GM21515 (cell line): ENCODE data around the gene SART3.
"Not testable (repeated sequence)": the region's sequence is repeated elsewhere in the genome, so short reads cannot be mapped to it uniquely, and the experiment has no call there.

Experiments
- ATAC-seq: cut with Tn5 transposase; IDR thresholded peaks from one replicate; pipeline ENCODE4 v1.9.1; 2021; ENCODE audit not compliant: unreplicated experiment

Gene SART3

DNA sequence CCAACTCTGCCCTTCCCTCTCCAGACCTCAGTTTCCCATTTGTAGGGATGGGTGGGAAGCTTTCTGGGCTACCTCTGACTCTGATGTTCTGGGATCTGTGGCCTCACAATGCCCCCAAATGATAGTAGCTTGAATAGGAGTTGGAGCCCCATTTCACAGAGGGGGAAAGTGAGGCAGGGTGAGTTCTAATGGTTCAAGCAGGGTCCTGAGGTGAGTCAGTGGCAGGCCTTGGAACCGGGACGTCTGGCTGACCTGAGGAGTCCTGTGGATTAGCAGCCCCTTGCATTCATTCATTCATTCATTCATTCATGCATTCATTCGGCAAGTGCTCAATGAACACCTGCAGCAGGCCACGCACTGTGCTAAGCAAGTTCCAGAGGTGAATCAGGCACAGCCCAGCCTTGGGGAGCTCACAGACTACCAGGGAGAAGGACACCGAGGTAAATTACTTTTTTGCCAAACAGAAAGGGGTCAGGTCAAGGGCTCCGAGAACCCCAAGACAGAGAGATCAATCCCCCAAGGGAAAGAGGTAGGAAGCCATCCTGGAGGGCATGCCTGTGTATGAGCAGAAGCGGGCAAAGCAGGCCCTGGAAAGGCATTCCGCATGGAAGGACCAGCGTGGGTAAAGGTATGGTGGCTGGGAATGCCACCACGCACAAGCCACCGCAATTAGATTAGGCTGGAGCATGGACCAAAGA lies 37.7 kb upstream of the SART3 start:
- ATAC-seq, result no peak

DNA sequence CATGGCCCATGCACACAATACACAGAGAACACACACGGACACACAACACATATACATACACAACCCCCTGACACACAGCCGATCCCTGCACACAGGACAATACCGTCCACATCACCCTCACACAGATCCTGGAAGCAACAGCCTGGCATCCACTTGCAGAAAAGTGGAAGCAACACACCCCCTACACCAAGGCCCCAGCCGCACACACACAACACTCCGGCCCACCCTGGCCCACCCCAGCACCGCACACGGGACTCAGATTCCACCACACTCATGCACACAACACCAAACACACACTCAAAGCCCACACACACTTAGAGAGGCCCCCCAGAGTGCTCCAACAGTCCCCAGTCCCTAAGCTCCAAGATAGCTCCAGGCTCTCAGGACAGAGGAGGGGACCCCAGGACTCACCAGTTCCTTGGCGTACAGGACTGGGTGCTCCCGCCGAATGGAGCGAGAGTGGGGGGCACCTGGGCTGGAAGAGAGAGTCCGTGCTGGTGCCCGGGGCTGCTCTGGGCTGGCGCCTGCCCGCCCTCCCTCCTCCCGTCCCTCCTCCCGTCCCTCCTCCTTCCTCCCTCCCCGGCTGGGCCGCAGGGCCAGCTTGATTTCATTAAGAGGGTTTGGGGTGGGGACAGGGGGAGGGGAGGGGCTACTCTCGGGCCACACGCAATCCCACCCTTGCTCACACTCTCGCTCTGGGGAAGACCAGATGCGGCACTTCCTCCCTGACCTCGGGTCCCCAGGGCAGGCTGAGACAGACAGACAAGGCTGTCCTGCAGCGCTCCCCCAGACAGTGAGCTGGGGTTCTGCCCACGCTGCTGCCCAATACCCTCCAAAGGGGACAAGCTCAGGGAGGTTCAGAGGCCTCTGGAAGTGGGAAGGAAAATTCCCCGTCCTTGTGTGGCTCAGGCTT lies 36.8 kb upstream of the SART3 start, which contains the start of gene TMEM119:
TSS of gene TMEM119 (minus strand) at position 526 of the 913 bp plus-strand sequence. CDS start 5,701 bp downstream, outside the sequence.
- ATAC-seq, result no peak

DNA sequence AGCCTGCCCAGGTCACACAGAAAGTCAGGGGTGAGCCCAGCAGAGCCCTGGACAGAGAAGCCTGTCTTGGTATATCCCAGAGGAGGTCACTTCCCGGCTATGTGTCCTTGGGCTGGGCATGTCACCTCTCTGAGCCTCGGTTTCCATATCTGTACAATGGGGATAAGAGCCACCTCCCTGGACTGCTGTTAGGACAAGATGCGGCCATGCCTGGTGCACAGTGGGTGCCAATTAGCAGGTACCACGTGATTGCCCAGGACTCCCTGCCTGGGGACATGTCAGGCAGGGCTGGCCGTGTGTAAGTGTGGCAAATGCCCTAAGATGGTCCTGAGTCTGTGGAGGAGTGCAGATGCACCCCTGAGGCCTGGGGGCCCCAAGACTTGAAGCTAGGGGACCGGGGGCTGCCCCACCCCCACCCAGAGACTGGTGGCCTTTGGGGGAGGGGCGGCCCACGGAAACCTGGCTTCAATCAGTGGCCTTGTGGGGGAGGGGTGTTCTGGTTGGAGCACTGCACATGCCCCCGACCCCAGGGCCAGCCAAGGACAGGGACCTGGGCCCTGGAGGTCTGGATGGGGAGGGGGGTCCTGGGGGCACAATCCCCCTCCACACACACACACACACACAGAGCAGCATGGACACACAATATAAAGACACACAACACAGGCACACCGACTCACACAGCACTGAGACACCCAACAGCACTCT lies 36.0 kb upstream of the SART3 start:
- no peak for ATAC-seq

DNA sequence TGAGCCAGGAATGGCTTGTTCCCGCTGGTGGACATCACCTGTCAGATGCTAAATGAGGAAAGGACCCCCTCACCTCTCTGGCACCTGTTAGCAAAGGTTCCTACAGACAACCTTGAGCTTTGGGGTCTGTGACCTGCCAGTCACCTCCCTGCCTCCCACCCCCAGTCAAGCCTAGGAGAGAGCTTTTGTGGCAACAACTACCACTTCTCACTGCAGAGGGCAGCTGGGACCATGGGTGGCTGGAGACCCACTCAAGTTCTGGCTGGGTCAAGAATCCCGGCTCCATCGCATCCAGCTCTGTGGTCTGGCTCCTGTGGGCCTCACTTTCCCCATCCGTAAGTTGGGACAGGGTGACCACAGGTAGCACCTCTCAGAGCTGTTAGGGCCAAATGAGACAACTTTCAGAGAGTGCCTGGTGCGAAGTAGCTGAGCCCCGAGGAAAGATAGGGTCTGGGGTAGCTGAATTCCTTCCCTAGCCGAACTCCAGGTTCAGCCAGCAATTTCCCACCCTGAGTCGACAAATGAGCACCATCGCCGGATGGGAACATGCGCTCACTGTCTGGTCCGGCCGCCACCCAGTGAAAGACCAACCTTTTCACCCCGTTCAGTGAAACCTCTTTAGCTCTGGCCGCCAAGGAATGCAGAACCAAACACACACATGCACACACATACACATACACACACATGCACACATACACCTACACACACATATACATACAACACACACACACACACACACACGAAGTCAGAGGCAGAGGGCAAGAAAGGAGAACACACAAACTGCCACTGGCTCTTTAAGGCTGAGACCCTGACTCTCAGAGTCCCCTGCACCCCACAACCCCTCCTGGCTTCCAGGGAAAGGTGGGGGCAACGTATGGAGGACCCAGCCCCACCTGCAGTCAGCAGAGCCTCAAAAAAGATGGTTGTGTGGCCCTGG lies 35.0 kb upstream of the SART3 start:
- no peak for ATAC-seq

DNA sequence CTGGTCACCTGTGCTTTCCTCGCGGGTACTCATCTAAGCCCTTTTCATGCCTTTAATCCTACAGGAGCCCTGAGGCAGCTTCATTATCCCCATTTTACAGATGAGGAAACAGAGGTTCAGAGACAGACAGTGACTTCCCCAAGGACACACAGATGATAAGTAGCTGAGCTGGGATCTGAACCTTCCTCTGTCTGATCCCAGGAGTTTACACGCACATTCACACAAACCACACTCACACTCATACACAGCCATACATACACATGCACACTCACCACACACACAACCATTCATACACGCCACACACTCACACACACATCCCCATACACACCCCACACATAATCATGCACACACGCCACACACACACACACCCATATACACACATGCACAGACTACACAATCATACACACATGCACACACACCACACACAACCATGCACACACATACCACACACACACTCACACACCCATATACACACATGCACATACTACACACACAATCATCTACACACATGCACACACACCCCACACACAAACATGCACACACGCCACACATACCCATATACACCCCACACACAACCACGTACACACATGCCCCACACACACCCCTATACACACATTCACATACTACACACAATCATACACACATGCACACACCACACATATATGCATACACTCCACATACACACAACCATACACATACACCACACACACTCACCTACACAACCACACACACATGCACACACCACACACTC lies 34.2 kb upstream of the SART3 start:
- no peak for ATAC-seq

DNA sequence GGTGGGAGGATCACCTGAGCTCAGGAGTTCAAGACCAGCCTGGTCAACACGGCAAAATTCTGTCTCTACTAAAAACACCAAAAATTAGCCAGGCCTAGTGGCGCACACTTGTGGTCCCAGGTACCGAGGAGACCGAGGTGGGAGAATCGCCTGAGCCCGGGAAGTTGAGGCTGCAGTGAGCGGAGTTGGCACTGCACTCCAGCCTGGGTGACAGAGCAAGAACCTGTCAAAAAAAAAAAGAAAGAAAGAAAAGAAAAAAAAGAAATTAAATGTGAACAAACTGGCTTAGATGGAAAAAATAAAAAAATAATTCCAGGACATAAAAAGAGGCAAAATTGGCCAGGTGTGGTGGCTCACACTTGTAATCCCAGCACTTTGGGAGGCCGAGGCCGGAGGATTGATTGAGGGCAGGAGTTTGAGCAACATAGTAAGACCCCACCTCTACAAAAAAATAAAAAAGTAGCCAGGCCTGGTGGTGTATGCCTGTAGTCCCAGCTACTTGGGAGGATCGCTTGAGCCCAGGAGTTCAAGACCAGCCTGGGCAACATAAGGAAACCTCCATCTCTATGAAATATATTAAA lies 33.4 kb upstream of the SART3 start:
- no peak for ATAC-seq

DNA sequence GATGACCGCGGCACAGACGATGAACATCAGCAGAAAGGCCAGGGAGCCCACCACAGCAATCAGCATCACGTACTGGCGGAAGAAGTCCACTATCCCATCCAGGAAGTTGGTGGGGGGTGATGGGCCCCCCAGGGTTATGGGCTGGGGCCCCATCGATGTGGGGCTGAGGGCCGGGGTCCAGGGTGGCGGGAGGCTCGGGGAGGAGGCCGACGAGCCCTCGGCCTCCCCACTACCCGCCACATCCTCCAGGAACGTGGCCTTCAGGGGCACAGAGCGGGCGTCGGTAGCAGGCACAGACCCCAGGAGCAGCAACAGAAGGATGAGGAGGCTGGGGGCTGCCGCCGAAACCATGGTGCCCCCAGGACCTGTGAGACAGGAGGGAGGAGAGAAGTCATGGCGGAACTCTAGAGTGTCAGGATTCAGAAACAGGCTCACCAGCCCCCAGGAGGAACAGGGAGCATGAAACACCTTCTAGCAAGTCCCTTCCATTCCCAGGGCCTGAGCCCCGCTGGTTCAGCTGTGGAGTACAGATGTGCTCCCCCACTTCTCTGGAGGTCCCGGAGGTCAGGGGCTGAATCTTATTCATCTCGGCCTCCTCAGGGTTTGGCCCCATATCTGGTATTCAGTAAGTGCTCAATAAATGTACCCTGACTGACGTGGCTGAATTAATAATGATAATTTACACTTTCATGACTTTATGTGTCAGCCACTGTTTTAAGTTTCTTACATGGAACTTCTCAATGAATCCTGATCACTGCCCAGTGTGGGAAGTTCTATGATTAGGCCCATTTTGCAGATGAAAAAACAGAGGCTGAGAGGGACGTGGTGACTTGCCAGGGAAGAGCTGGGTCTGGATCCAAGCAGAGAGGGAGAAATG lies 31.3 kb upstream of the SART3 start:
- ATAC-seq, result no peak

DNA sequence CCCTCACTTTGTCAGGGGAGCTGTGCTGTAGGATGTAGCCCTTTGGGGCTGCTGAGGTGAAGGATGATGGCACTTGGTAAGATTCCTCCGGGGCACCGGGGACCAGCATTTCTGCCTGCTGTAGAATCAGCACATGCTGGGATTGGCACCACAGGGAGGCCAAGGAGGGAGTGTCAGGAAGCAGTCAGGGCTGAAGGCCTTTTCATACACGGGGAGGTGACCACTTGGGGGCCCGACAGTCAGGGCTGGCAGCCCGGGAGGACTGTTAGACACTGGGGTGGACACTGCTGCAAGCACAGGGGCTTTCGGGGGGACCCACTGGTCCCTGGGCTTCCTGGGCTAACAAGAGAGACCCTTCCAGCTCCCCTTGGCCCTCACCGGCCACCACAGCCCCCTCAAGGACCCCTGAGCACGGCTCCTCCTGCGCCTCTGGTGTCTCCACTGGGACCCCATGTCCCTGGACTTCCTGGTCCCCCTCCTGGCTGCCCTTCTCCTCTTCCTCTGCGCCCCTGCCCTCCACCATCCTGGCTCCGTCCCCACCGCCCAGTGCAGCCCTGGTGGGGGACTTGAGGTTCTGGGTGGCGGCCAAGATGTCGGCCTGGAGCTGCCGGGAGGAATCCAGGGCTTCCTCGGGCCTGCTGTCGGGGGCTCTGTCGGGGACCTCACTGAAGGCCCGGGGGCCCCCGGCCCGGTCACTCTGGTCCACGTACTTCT lies 30.5 kb upstream of the SART3 start:
- no peak for ATAC-seq

DNA sequence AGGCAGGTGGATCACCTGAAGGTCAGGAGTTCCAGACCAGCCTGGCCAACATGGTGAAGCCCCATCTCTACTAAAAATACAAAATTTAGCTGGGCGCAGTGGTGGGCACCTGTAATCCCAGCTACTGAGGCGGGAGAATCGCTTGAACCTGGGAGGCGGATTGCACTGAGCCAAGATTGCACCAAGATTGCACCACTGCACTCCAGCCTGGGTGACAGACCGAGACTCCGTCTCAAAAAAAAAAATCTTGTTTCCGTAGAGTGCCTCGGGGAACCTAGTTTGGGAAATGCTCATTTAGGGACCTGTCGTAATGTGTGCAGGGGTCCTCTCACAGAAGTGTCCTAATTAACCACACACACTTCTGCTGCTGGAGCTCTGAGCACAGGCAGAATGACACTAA lies 29.5 kb upstream of the SART3 start:
- ATAC-seq, result not testable (repeated sequence)

DNA sequence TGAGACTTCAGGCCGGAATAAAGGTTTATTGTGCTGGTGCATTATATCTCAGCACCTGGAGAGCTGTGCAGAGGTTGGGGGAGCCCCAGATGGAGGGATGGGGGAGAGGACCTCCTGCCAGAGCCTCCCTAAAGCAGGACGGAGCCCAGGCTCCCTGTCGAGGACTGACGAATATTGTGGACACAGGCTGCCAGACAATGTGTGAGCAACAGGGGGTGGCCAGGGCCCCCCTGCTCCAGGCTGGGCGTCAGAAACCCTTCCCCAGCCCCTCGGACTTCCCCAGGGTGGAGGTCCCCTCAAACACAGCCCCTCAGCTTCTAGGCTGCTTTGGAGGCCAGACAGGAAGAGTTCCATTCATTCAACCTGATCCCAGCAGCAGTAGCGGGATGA lies 28.9 kb upstream of the SART3 start:
- ATAC-seq, result no peak

DNA sequence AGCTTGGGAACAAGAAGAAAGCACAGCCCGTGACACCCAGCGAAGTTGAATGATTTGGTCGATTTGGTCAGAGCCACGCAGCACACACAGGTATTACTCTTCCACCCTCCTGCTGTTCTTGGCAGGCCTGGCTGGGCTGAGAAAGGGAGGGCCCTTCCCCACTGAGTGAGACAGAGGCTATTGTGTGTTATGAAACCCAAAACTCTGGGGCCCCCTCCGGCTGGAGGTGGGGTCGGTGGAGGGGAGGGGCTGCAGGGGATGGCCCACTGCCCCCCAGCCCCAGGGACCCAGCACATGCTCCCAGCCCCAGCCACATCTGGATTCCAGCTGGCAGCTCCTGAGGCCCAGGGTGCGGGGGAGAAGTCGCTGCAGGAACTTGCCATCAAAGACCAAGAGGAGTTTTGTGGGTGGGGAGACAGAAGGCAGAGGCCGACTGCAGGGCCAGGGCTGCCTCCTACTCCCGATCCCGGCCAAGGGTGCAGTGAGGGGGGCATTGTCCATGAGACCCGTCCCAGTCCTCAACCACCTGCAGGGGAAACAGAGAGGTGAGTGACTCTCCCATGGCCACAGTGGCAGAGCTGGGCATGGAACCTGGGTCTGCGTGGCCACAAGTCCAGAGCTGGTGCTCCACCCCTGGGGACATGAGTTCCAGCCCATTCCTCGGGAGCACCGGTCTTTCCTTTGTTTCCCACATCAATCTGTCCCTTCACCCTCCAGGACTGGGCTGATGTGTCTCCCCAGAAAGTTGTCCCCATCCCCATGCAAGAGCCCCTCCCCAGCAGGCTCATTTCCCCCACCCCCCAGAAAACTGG lies 28.3 kb upstream of the SART3 start:
- ATAC-seq, result no peak

DNA sequence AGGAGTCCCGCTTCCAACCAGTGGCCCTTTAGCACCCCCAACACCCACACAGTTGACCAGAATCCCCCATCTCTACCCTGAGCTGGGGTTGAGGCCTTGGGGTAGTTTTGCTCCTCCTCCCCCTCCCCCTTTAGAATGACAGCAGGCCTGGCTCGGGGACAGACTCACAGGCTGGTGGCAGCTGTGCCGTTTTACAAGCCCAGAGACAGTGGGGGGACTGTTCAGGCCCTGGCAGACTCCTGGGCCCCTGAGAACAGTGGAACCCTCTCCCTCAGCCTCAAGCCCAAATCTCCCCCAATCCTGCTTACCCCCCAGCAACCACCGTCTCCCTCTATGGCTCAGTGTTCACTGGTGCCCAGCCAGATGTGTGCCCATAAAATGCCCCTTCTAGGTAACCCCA lies 26.9 kb upstream of the SART3 start:
- ATAC-seq, result no peak

DNA sequence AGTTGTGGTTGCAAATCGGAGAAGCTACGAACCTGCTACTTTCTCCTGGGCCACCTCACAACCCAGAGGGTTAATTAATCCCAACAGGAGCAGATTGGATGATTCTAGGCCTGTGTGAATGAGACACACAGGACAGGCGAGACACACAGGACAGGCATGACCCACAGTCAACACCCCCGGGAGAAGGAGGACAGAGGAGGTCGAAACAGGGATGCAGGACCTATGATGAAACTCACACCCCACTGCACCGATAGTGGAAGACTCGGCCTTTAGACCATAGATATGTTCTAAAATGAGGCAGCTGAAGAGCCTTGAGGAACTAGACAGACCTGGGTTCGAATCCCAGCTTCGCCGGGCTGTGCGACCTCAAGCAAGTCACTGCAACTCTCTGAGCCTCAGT lies 25.3 kb upstream of the SART3 start:
- ATAC-seq, result no peak

DNA sequence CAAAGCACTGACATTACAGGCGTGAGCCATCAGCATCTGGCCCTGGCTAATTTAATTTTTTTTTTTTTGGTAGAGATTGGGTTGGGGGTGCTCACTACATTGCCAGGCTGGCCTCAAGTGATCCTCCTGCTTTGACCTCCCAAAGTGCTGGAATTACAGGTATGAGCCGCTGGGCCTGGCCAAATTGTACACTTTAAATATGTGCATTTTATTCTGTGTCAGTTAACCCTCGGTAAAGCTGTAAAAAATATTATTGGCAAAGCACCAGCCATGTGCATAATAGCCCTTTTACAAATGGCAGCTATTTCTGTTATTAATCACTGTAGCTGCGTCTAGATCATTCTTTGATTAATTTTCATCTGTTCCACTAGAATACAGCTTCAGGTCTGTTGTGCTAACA lies 24.9 kb upstream of the SART3 start:
- ATAC-seq, result no peak

DNA sequence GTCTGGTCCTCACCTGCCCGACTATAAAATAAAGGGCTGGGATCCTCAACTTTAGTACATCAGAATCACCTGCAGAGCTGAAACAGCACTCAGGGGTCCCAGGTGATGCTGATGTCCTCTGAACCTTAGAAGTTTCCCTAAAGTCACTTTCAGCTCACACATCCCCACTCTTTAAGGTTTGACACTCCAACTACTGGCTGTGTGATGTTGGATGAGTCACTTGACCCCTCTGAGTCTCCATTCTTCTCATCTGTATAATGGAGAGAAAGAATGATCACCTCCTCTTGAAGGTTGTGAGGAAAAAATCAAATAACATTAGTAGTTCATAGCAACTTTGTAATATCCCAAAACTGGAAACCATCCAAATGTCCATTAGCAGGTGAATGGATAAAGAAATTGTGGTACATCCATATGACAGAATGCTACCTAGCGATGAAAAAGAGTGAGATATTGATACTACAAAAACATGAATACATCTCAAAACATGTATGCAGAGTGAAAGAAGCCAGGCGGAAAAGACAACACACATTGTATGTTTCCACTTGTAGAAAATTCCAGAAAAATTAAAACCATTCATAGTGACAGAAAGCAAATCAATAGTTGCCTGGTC lies 23.6 kb upstream of the SART3 start:
- no peak for ATAC-seq

DNA sequence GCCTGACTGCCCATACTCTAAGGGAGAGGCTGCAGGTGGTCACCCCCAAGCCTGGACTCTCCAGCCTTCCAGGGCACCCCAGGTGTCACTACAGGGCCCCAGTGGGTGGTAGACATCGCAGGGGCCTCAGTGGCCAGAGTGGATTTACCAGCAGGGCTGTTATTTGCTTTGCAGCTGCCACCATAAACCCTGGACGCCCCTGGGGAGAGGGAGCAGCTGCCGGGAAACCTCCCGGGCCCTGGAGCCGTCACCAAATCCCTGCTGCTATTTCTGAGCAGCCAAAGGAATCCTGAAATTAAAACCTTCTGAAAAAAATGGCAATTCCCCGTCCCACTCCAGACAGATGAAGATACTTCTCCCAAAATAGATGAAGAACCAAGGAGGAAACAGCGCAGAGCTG lies 23.0 kb upstream of the SART3 start:
- ATAC-seq, result no peak
